Nephron (organoid): ENCODE results near the gene ARID5B.
A peak's percentile ranks its signal among the peaks of the same experiment; 100 is the strongest.

ENCODE experiments used
- H3K27ac Mint-ChIP-seq, 3 experiments: 2 replicates each; pipeline ENCODE4 v1.8.0; 2020; ENCODE audit warnings: mixed read lengths in 3 of 3, mild to moderate bottlenecking in 2 of 3, moderate library complexity in 1 of 3
- H3K27me3 Mint-ChIP-seq: 2 replicates; pipeline ENCODE4 v1.8.0; 2021; ENCODE audit warnings: low read depth, mild to moderate bottlenecking, moderate library complexity, mixed read lengths
- H3K36me3 Mint-ChIP-seq: 2 replicates; pipeline ENCODE4 v1.8.0; 2020; ENCODE audit warnings: low read depth, mixed read lengths
- H3K4me1 Mint-ChIP-seq: 2 replicates; pipeline ENCODE4 v1.8.0; 2020; ENCODE audit warnings: mixed read lengths
- H3K4me3 Mint-ChIP-seq, 3 experiments: 2 replicates each; pipeline ENCODE4 v1.8.0; 2020; ENCODE audit warnings: mild to moderate bottlenecking in 3 of 3, mixed read lengths in 3 of 3, moderate library complexity in 2 of 3
- H3K9me3 Mint-ChIP-seq: 2 replicates; pipeline ENCODE4 v1.8.0; 2020; ENCODE audit warnings: mixed read lengths
- CTCF ChIP-seq, 3 experiments: fragments of 200-600 bp; sonication (generic); IDR thresholded peaks; one replicate each; pipeline ENCODE4 v1.5.0; 2021; ENCODE audit warnings: antibody characterized with exemption in 3 of 3; ENCODE audit not compliant: unreplicated experiment in 3 of 3

The ARID5B gene

GRCh38 chr10:61896854-61897661, 4.4 kb upstream of the ARID5B start:
- peaks cover 5% of the 10 kb centered on the region for H3K27me3 Mint-ChIP-seq

GRCh38 chr10:61897671-61898434, 3.6 kb upstream of the ARID5B start:
- H3K4me1 Mint-ChIP-seq, result peaks cover 38% of the 10 kb centered on the region
- H3K4me3 Mint-ChIP-seq, result peak overlapping the region; percentile 93 to 100 (median 96)
- H3K36me3 Mint-ChIP-seq, result no peaks in the 10 kb centered on the region
- H3K27me3 Mint-ChIP-seq, result peaks cover 5% of the 10 kb centered on the region
- peak overlapping the region; percentile 94 to 100 (median 98) for H3K27ac Mint-ChIP-seq
- peak; percentile 42 to 47 (median 44) for TF ChIP-seq CTCF (IDR thresholded peaks at IDR 0.05; ENCODE audit: unreplicated experiment in 3 of 3)
- H3K9me3 Mint-ChIP-seq, result no peaks in the 10 kb centered on the region

More at GRCh38 chr10:61896854-61897661, 4.4 kb upstream of the ARID5B start:
- H3K36me3 Mint-ChIP-seq, result no peaks in the 10 kb centered on the region
- peak; percentile 41 to 66 (median 52) for TF ChIP-seq CTCF (IDR thresholded peaks at IDR 0.05; ENCODE audit: unreplicated experiment in 3 of 3)
- peak overlapping the region; percentile 94 to 100 (median 98) for H3K27ac Mint-ChIP-seq
- peaks cover 38% of the 10 kb centered on the region for H3K4me1 Mint-ChIP-seq
- peak overlapping the region; percentile 93 to 100 (median 96) for H3K4me3 Mint-ChIP-seq
- H3K9me3 Mint-ChIP-seq, result no peaks in the 10 kb centered on the region

- peak overlapping the region; percentile 93 to 100 (median 96) for H3K4me3 Mint-ChIP-seq
- peaks cover 5% of the 10 kb centered on the region for H3K27me3 Mint-ChIP-seq
- H3K9me3 Mint-ChIP-seq, result no peaks in the 10 kb centered on the region
- H3K4me1 Mint-ChIP-seq, result peaks cover 38% of the 10 kb centered on the region
- peak overlapping the region; percentile 94 to 100 (median 98) for H3K27ac Mint-ChIP-seq
- TF ChIP-seq CTCF (IDR thresholded peaks at IDR 0.05; ENCODE audit: unreplicated experiment in 3 of 3), result no peak
- no peaks in the 10 kb centered on the region for H3K36me3 Mint-ChIP-seq
Measured at GRCh38 chr10:61898435-61898778, 3.1 kb upstream of the ARID5B start.

- Mint-ChIP-seq H3K27me3 (peaks cover 5% of the 10 kb centered on the region), H3K36me3 (no peaks in the 10 kb centered on the region), H3K4me1 (peaks cover 40% of the 10 kb centered on the region), H3K9me3 (no peaks in the 10 kb centered on the region), H3K27ac (peak overlapping the region; percentile 98 to 100 (median 100)), H3K4me3 (peak overlapping the region; percentile 93 to 100 (median 96))
- TF ChIP-seq CTCF (IDR thresholded peaks at IDR 0.05; ENCODE audit: unreplicated experiment in 3 of 3), result no peak
Measured at GRCh38 chr10:61899069-61899531, 2.4 kb upstream of the ARID5B start.

- Mint-ChIP-seq H3K27me3 (peaks cover 5% of the 10 kb centered on the region), H3K4me1 (peaks cover 45% of the 10 kb centered on the region), H3K27ac (peak overlapping the region; percentile 98 to 100 (median 100)), H3K9me3 (no peaks in the 10 kb centered on the region), H3K36me3 (no peaks in the 10 kb centered on the region), H3K4me3 (peak overlapping the region; percentile 93 to 100 (median 96))
- TF ChIP-seq CTCF (IDR thresholded peaks at IDR 0.05; ENCODE audit: unreplicated experiment in 3 of 3), result no peak
Measured at GRCh38 chr10:61899663-61899996, 1.9 kb upstream of the ARID5B start.
